Nucleus accumbens (tissue), 56 donors: ENCODE data around the gene ODAD4.

Experiments used
- DNase-seq, 56 donors: peaks; one replicate each; lab custom pipeline; 2025; lab: John Stamatoyannopoulos, UW

The ODAD4 gene

GRCh38 chr17:41967921-41968578 lies 37.6 kb downstream of the ODAD4 start:
- DNase-seq = peak in 6 of 56 donors; percentile 21 to 63 (median 52)

GRCh38 chr17:41968676-41969075 lies 38.3 kb downstream of the ODAD4 start:
- DNase-seq = no peak

- no peak for DNase-seq
These were observed 40.5 kb downstream of the ODAD4 start for GRCh38 chr17:41970901-41971331.

- DNase-seq = no peak
These were observed 41.5 kb downstream of the ODAD4 start for GRCh38 chr17:41971721-41972523.

GRCh38 chr17:41972571-41973407 lies 42.4 kb downstream of the ODAD4 start:
- peak in 1 of 56 donors; percentile 27 for DNase-seq

- peak in 2 of 56 donors; percentile 15 to 20 for DNase-seq
These were observed 43.0 kb downstream of the ODAD4 start for GRCh38 chr17:41973408-41973811.

- DNase-seq = no peak
These were observed 43.6 kb downstream of the ODAD4 start for GRCh38 chr17:41974031-41974430.

GRCh38 chr17:41974658-41975057 lies 44.2 kb downstream of the ODAD4 start:
- peak in 5 of 56 donors; percentile 27 to 52 (median 47) for DNase-seq

- peak in 51 of 56 donors; percentile 22 to 88 (median 74) for DNase-seq
These were observed 45.0 kb downstream of the ODAD4 start for GRCh38 chr17:41975099-41976083.

GRCh38 chr17:41976142-41976768 lies 45.8 kb downstream of the ODAD4 start:
- peak in 11 of 56 donors; percentile 15 to 50 (median 30) for DNase-seq

GRCh38 chr17:41977991-41978390 lies 47.6 kb downstream of the ODAD4 start:
- no peak for DNase-seq

- no peak for DNase-seq
These were observed 51.8 kb downstream of the ODAD4 start for GRCh38 chr17:41982026-41982760.

GRCh38 chr17:41984454-41984853 lies 54.0 kb downstream of the ODAD4 start:
- DNase-seq = no peak

GRCh38 chr17:41985919-41986318 lies 55.5 kb downstream of the ODAD4 start:
- DNase-seq = no peak

- DNase-seq = peak in 1 of 56 donors; percentile 20
These were observed 56.2 kb downstream of the ODAD4 start for GRCh38 chr17:41986634-41987033.

GRCh38 chr17:41987642-41988041 lies 57.2 kb downstream of the ODAD4 start:
- no peak for DNase-seq

GRCh38 chr17:41988418-41988817 lies 58.0 kb downstream of the ODAD4 start:
- no peak for DNase-seq

GRCh38 chr17:41989702-41990419 lies 59.4 kb downstream of the ODAD4 start:
- no peak for DNase-seq
